OCI-LY3 (cell line): ENCODE results near the gene PRRC2C.

Experiments used
- EZH2phosphoT487 ChIP-seq: fragments of 200-600 bp; shearing (Covaris generic); IDR thresholded peaks from 2 replicates; pipeline ENCODE4 v1.6.1; 2018; ENCODE audit warnings: antibody characterized with exemption, mixed run types, low read depth
- TF ChIP-seq, protein P1 (sequence below): fragments of 200-600, 300-600 bp; sonication (generic); IDR thresholded peaks from 2 replicates; pipeline ENCODE4 v1.5.1; 2014; ENCODE audit warnings: antibody characterized with exemption, low read length, low read depth

DNA sequence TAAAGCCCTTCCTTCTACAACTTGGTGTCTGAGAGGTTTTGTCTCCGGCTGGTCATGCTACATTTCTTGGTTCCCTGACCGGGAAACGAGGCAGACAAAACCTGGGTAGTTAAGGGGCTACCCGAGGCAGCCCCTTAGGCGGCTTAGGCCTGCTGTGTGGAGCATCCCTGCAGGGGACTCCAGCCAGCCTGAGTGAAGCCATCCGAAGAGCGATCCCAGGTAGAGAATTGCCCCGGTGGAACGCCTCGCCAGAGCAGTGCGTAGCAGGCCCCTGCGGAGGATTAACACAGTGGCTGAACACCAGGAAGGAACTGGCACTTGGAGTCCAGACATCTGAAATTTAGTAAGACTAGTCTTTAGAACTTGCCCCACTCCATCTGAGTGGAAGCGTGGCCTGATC lies 115.5 kb downstream of the PRRC2C start:
- TF ChIP-seq, protein P1, sequence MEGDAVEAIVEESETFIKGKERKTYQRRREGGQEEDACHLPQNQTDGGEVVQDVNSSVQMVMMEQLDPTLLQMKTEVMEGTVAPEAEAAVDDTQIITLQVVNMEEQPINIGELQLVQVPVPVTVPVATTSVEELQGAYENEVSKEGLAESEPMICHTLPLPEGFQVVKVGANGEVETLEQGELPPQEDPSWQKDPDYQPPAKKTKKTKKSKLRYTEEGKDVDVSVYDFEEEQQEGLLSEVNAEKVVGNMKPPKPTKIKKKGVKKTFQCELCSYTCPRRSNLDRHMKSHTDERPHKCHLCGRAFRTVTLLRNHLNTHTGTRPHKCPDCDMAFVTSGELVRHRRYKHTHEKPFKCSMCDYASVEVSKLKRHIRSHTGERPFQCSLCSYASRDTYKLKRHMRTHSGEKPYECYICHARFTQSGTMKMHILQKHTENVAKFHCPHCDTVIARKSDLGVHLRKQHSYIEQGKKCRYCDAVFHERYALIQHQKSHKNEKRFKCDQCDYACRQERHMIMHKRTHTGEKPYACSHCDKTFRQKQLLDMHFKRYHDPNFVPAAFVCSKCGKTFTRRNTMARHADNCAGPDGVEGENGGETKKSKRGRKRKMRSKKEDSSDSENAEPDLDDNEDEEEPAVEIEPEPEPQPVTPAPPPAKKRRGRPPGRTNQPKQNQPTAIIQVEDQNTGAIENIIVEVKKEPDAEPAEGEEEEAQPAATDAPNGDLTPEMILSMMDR, result no peak
- no peak for TF ChIP-seq EZH2phosphoT487
